ENCODE data around the gene USP31.

Gene USP31

GRCh38 chr16:23149267-23149992, at the start of gene USP31:
Gene USP31, minus strand, starts transcription at chr16:23149452. Its CDS starts 182 bp downstream, at chr16:23149270.
- DNase-seq (ENCODE audit: low read depth), result peak; percentile 85

DNA sequence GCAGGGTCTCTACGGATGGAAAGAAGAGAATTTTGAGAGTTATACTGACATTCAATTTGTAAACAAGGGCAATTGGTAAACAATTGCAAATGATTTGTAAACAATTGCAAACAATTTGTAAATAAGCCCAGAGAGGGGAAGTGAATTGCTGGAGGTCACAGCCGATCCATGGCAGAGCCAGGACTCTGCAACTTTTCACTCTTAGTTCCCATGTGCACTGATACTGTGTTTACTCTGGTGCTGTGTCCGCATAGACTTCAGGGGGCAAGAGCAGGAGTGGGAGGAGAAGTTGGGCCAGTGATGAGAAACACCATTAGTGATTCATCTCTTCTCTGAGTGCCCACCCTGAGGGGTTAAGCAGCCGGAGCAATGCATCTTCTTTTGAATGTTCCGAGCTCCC, 47.3 kb upstream of the USP31 start:
- DNase-seq (ENCODE audit: low read depth), result no peak

- DNase-seq (ENCODE audit: low read depth), result no peak
These were observed 46.2 kb upstream of the USP31 start for GRCh38 chr16:23195366-23195978.

- no peak for DNase-seq (ENCODE audit: low read depth)
These were observed 45.4 kb upstream of the USP31 start for GRCh38 chr16:23194497-23195221.

DNA sequence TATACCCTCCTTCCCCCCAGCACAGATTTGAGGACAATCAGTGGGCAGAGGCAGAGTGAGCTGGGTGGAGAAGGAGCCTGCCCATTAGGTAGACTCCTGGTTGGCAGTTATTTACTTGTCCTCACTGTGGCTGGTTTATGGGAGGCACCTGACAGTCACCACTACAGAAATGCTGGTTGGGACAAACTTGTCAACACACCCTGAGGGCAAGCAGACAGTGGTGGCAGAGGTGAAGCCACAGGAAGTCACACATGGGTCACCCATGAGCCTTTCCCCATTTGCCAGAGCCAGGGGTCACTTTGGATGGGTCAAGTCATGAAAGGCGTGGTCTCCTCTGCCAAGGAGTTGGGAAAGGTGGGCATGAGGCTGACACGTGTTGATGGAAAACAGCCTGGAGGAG, 39.7 kb upstream of the USP31 start:
- DNase-seq (ENCODE audit: low read depth), result no peak

- DNase-seq (ENCODE audit: low read depth), result no peak
These were observed 38.1 kb upstream of the USP31 start for GRCh38 chr16:23187341-23187740.

- no peak for DNase-seq (ENCODE audit: low read depth)
These were observed 36.9 kb upstream of the USP31 start for GRCh38 chr16:23186171-23186570.

DNA sequence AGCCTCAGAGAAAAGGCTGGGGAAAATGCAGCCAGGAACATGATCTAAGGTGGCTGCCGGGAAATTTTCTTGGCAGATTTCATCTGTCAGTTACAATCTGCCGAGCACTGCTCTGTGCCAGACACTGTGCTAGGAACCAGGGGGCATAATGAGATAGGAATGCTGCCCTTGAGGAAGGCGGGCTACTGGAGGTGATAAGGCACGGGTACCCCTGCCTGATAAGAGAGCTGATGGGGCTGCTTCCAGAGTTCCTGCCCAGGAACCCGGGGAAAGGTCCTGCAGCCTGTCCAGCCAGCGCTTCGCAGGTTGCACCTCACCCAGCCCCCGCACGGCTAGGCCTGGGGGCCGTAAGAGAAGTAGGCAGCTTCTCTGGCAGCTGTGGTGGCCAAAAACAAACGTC, 36.4 kb upstream of the USP31 start:
- DNase-seq (ENCODE audit: low read depth), result no peak

GRCh38 chr16:23183543-23183862, 34.3 kb upstream of the USP31 start:
- DNase-seq (ENCODE audit: low read depth), result no peak

- DNase-seq (ENCODE audit: low read depth), result no peak
These were observed 33.7 kb upstream of the USP31 start, which contains the start of gene SCNN1G for GRCh38 chr16:23182679-23183542. Gene SCNN1G, plus strand, starts transcription at chr16:23182745. Its CDS starts 3,527 bp downstream, at chr16:23186272.

- DNase-seq (ENCODE audit: low read depth), result peak; percentile 51
These were observed 33.0 kb upstream of the USP31 start for GRCh38 chr16:23182206-23182678.

- no peak for DNase-seq (ENCODE audit: low read depth)
These were observed 32.3 kb upstream of the USP31 start for GRCh38 chr16:23181506-23181905.

DNA sequence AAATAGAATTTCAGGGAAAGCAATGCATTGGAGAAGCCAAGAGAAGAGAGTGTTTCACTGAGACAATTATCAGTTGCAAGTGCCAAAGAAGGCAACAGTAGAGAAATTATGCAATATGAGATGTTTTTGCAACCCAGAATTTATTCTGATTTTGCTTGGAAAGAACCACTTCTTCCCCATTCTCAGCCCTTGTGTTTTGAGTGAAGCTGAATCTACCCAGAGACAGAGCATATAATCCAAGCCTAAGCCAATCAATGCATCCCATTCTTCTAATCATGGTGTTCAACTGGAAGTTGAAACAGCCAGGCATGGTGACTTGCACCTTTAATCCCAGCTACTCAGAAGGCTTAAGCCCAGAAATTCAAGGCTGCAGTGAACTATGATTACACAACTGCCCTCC, 26.4 kb upstream of the USP31 start:
- no peak for DNase-seq (ENCODE audit: low read depth)

DNA sequence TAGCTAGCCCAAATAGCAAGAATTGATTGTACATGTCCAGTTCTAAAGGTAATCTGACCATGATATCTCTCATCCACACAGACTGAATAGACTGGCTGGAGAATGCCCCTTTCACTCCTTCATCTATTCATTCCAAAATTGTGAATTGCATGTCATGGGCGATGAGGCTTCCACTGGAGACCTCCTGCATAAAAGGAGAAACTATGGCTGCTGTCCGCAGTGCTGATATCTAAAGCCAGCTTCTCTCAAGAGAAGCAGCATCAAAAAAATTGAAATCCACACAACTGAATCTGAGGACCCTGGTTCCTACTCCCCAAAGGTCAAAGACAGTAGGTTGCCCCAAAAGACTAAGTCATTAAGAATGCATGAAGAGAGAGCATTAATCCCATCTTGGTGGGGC, 25.4 kb upstream of the USP31 start:
- DNase-seq (ENCODE audit: low read depth), result no peak

- no peak for DNase-seq (ENCODE audit: low read depth)
These were observed 23.7 kb upstream of the USP31 start for GRCh38 chr16:23172994-23173393.

GRCh38 chr16:23172583-23172982, 23.3 kb upstream of the USP31 start:
- no peak for DNase-seq (ENCODE audit: low read depth)

DNA sequence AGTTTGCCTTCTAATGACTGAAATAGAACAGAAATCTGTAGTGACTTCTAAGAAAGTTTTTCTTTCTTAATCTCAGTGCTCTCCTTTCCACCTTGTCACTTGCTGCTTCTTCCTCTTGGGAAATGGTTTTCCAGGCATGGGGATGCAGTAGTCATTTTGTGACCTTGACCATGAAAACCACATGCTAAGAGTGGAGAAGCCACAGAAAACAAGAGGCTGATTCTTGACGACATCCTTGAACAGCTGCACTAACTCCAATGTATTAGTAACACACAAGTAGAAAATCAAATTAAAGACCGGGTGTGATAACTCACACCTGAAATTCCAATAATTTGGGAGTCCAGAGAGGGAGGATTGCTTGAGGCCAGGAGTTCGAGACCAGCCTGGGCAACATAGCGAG, 15.5 kb upstream of the USP31 start:
- DNase-seq (ENCODE audit: low read depth), result no peak

DNA sequence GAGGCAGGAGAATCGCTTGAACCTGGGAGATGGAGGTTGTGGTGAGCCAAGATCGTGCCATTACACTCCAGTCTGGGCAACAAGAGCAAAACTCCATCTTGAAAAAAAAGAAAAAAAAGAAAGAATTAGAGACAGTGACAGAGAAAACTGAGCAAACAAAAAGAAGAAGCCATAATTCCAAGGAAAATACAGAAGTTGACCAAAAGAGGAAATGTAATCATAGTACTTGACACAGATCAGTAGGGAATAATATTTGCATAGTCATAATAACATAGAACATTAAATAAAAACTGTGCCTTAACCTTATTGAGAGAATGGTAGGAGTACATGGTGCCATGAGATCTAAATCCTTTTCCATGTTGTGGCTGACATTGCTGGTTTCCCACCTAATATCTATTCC, 14.7 kb upstream of the USP31 start:
- no peak for DNase-seq (ENCODE audit: low read depth)

DNA sequence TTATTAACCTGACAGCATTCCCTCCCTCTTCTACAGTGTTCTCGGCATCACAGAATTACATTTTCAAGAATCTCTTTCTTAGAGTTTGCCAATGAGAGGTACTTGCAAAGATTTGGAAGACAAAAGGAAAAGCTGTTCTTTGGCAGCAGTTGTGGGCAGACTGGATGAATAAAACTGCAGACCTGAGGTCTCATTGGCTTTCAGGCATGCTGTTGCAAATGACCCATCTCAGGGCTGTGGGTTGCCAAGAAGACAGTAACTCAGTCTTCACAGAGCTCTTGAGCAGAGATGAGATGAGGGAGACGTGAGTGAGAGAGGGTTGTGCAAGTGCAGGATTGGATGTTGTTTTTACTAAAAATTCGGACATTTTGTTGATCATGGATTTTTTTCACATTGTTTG, 11.3 kb upstream of the USP31 start:
- DNase-seq (ENCODE audit: low read depth), result no peak

DNA sequence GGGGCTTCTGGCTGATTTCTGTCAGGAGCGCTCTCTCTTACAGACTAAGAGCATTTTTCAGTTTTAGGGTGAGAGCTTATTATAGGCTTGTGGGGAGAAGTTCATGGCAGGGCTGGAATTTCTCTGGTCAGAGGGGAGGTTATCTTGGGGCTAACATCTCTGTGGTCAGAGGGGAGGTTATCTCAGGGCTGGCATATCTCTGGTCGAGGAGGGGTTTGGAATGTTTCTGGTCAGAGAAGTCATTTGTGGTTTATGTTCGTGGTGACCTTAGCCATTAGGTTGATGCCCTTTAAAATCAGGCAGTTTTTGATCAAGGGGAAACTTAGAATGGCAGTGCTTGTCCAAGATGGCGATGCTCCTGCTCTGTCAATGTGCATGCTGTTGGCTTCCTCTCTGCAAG, 10.8 kb upstream of the USP31 start:
- no peak for DNase-seq (ENCODE audit: low read depth)

- DNase-seq (ENCODE audit: low read depth), result no peak
These were observed 8.9 kb upstream of the USP31 start for GRCh38 chr16:23158114-23158513.

- no peak for DNase-seq (ENCODE audit: low read depth)
These were observed 7.8 kb upstream of the USP31 start for GRCh38 chr16:23156946-23157460.
